ENCODE data around the gene HDGFL2.

HDGFL2 gene

GRCh38 chr19:4472174-4472974 is at the start of gene HDGFL2:
TSS of gene HDGFL2 (plus strand) at chr19:4472297. CDS start at chr19:4472351, 54 bp downstream.
- Mint-ChIP-seq H3K36me3 (ENCODE audit: low read depth) (peaks cover 26% of the 10 kb centered on the region), H3K4me3 (peak within 1 kb of the TSS; percentile 74), H3K27ac (peak within 1 kb of the TSS; percentile 64), H3K27me3 (no peaks in the 10 kb centered on the region), H3K9me3 (no peaks in the 10 kb centered on the region), H3K4me1 (ENCODE audit: low read depth) (peaks cover 33% of the 10 kb centered on the region)
- intact Hi-C loops (cut with micrococcal nuclease): loop anchor here (1.0 to 5.0 kb wide), 3 partner anchors 15 to 225 kb away; partner anchors contain the start of genes CHAF1A, SH3GL1, UBXN6 and YJU2

GRCh38 chr19:4423416-4424126 is 48.5 kb upstream of the HDGFL2 start:
- H3K36me3 Mint-ChIP-seq (ENCODE audit: low read depth): peaks cover 34% of the 10 kb centered on the region
- no peak overlapping the region for H3K27ac Mint-ChIP-seq
- intact Hi-C loops (cut with micrococcal nuclease): no loop called here

GRCh38 chr19:4425537-4425936 is 46.6 kb upstream of the HDGFL2 start:
- intact Hi-C loops (cut with micrococcal nuclease): no loop called here
- Mint-ChIP-seq H3K4me3 (no peak overlapping the region), H3K9me3 (no peaks in the 10 kb centered on the region), H3K27me3 (peaks cover 2% of the 10 kb centered on the region), H3K27ac (no peak overlapping the region), H3K36me3 (ENCODE audit: low read depth) (peaks cover 54% of the 10 kb centered on the region), H3K4me1 (ENCODE audit: low read depth) (peaks cover 40% of the 10 kb centered on the region)

More at GRCh38 chr19:4423416-4424126, 48.5 kb upstream of the HDGFL2 start:
- Mint-ChIP-seq H3K9me3 (no peaks in the 10 kb centered on the region), H3K4me1 (ENCODE audit: low read depth) (peaks cover 30% of the 10 kb centered on the region), H3K4me3 (no peak overlapping the region), H3K27me3 (no peaks in the 10 kb centered on the region)

DNA sequence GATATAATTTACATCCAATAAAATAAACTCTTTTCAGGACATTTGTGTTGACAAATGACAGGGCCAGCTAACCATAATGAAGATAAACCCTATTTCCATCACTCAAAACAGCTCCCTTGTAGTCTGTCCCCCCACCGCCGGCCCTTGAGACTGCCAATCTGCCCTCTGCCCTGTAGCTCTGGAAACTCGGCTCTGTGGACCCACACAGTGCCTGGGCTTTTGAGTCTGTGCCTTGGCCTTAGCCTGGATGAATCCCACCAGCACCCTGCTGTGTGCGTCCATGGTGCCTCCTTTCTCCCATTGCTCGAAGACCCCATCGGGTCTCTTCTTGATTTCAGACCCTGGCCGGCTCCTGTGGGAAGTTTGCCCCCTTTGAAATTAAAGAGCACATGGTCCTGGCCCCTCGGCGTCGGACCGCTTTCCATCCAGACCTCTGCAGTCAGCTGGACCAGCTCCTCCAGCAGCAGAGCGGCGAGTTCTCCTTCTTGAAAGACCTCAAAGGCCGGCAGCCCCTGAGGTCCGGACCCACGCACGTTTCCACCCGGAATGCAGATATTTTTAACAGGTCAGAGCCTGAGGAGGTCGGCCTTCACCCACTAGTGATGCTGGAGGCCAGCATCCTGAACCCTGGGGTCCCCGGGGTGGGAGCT is 43.6 kb upstream of the HDGFL2 start:
- no peaks in the 10 kb centered on the region for H3K9me3 Mint-ChIP-seq
- peaks cover 2% of the 10 kb centered on the region for H3K27me3 Mint-ChIP-seq
- H3K4me1 Mint-ChIP-seq (ENCODE audit: low read depth): peaks cover 49% of the 10 kb centered on the region
- intact Hi-C loops (cut with micrococcal nuclease): no loop called here
- H3K36me3 Mint-ChIP-seq (ENCODE audit: low read depth): peaks cover 49% of the 10 kb centered on the region
- no peak overlapping the region for H3K4me3 Mint-ChIP-seq
- peak overlapping the region; percentile 83 for H3K27ac Mint-ChIP-seq

GRCh38 chr19:4429256-4429655 is 42.8 kb upstream of the HDGFL2 start:
- H3K4me1 Mint-ChIP-seq (ENCODE audit: low read depth): peaks cover 44% of the 10 kb centered on the region
- H3K27me3 Mint-ChIP-seq: peaks cover 2% of the 10 kb centered on the region
- no peaks in the 10 kb centered on the region for H3K9me3 Mint-ChIP-seq
- peak overlapping the region; percentile 83 for H3K27ac Mint-ChIP-seq
- H3K36me3 Mint-ChIP-seq (ENCODE audit: low read depth): peaks cover 48% of the 10 kb centered on the region
- no peak overlapping the region for H3K4me3 Mint-ChIP-seq
- intact Hi-C loops (cut with micrococcal nuclease): no loop called here

GRCh38 chr19:4429771-4430171 is 42.3 kb upstream of the HDGFL2 start:
- peak overlapping the region; percentile 83 for H3K27ac Mint-ChIP-seq
- H3K27me3 Mint-ChIP-seq: peaks cover 2% of the 10 kb centered on the region
- peaks cover 44% of the 10 kb centered on the region for H3K4me1 Mint-ChIP-seq (ENCODE audit: low read depth)
- intact Hi-C loops (cut with micrococcal nuclease): no loop called here
- no peak overlapping the region for H3K4me3 Mint-ChIP-seq
- no peaks in the 10 kb centered on the region for H3K9me3 Mint-ChIP-seq
- H3K36me3 Mint-ChIP-seq (ENCODE audit: low read depth): peaks cover 53% of the 10 kb centered on the region

GRCh38 chr19:4430760-4431159 is 41.3 kb upstream of the HDGFL2 start:
- intact Hi-C loops (cut with micrococcal nuclease): no loop called here
- Mint-ChIP-seq H3K4me3 (no peak overlapping the region), H3K27ac (peak overlapping the region; percentile 83), H3K27me3 (peaks cover 2% of the 10 kb centered on the region), H3K36me3 (ENCODE audit: low read depth) (peaks cover 51% of the 10 kb centered on the region), H3K4me1 (ENCODE audit: low read depth) (peaks cover 44% of the 10 kb centered on the region), H3K9me3 (no peaks in the 10 kb centered on the region)

DNA sequence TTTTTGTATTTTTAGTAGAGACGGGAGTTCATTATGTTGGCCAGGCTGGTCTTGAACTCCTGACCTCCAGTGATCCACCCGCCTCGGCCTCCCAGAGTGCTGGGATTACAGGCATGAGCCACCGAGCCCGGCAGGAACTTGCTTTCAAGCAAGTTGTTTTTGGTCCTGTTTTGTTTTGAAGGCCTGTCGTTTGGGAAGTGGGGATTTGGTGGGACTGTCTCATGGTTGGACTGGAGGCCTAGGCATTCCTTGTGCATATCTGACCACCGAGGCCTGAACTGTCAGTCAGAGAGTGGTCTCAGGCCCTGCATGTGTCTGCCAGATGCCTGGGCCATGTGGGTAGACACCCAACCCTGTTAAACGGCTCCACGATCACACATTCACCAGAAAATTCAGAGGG is 40.8 kb upstream of the HDGFL2 start:
- Mint-ChIP-seq H3K4me3 (no peak overlapping the region), H3K27me3 (peaks cover 2% of the 10 kb centered on the region), H3K27ac (peak overlapping the region; percentile 83), H3K36me3 (ENCODE audit: low read depth) (peaks cover 46% of the 10 kb centered on the region), H3K4me1 (ENCODE audit: low read depth) (peaks cover 44% of the 10 kb centered on the region), H3K9me3 (no peaks in the 10 kb centered on the region)
- intact Hi-C loops (cut with micrococcal nuclease): no loop called here

DNA sequence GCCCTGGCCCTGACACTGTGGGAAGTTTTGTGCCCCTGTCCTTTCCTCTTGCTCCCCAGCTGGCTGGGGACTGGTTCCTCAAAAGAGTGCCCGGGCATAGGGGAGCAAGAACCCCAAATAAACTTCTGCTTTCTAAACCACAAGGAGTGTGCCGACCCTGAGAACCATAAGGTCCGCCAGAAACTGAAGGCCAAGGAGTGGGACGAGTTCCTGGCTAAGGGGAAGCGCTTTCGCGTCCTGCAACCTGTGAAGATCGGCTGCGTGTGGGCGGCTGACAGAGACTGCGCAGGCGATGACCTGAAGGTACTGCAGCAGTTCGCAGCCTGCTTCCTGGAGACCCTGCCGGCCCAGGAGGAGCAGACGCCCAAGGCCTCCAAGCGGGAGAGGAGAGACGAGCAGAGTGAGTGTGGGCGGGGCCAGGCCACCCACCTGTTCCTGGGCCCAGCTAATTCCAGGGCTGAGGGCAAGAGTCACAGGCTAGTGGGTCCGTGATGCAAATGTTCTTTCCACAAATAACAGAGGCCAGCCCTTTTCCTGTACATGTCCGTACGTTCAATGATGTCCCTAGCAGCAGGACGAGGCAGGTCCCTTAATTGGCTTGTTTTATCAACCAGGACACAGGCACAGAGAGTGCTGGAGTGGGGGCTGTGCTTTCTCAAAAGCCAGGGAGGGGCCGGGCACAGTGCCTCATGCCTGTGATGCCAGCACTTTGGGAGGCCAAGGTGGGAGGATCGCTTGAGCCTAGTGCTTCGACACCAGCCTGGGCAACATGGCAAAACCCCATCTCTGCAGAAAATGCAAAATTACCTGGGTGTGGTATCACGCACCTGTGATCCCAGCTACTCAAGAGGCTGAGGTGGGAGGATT is 40.1 kb upstream of the HDGFL2 start:
- H3K9me3 Mint-ChIP-seq: no peaks in the 10 kb centered on the region
- peaks cover 44% of the 10 kb centered on the region for H3K4me1 Mint-ChIP-seq (ENCODE audit: low read depth)
- intact Hi-C loops (cut with micrococcal nuclease): no loop called here
- H3K27me3 Mint-ChIP-seq: peaks cover 2% of the 10 kb centered on the region
- peaks cover 53% of the 10 kb centered on the region for H3K36me3 Mint-ChIP-seq (ENCODE audit: low read depth)
- H3K4me3 Mint-ChIP-seq: peak overlapping the region; percentile 59
- peak overlapping the region; percentile 83 for H3K27ac Mint-ChIP-seq

- Mint-ChIP-seq H3K9me3 (no peaks in the 10 kb centered on the region), H3K27me3 (peaks cover 2% of the 10 kb centered on the region), H3K4me3 (no peak overlapping the region), H3K27ac (no peak overlapping the region), H3K4me1 (ENCODE audit: low read depth) (peaks cover 44% of the 10 kb centered on the region), H3K36me3 (ENCODE audit: low read depth) (peaks cover 53% of the 10 kb centered on the region)
- intact Hi-C loops (cut with micrococcal nuclease): no loop called here
Observed at GRCh38 chr19:4432918-4433506, 39.1 kb upstream of the HDGFL2 start.

DNA sequence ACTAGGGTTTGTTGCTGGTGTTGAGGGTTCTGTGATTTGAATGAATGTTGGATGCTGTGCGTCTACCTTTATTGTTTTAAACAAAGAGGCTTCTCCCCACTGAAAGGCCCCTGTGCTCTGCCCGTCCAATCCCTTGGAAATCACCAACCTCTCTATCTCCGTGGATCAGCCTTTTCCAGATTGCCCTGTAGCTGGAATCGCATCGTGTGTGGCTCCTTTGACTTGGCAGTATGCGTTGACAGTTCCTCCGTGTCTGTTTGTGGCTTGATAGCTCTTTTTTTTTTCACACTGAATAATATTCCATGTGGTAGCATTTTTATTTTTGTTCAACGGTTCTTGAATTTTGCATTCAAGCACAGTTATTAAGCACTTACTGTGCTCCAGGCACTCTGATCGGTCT is 37.7 kb upstream of the HDGFL2 start:
- intact Hi-C loops (cut with micrococcal nuclease): no loop called here
- Mint-ChIP-seq H3K27ac (no peak overlapping the region), H3K9me3 (no peaks in the 10 kb centered on the region), H3K27me3 (no peaks in the 10 kb centered on the region), H3K4me3 (no peak overlapping the region), H3K36me3 (ENCODE audit: low read depth) (peaks cover 45% of the 10 kb centered on the region), H3K4me1 (ENCODE audit: low read depth) (peaks cover 38% of the 10 kb centered on the region)

DNA sequence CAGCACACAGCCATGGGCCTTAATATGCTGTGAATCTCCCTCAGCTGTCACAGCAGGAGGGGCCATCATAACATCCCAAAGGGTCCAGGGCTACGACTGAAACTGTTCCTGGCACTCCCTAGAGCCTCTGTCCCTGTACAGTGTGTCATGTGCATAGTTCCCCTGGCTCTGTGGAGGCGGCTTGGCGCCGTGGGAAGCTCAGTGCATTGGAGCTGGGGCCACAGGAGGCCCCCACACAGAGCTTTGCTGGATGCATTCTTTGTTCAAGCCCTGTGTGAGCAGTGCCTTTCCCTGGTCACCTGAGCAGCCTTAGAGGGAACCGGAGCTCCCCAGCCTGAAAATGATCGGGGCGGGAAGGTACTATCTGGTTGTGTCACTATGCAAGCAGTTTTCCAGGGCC is 35.9 kb upstream of the HDGFL2 start:
- Mint-ChIP-seq H3K27ac (no peak overlapping the region), H3K4me3 (no peak overlapping the region), H3K4me1 (ENCODE audit: low read depth) (peaks cover 19% of the 10 kb centered on the region), H3K27me3 (no peaks in the 10 kb centered on the region), H3K9me3 (no peaks in the 10 kb centered on the region), H3K36me3 (ENCODE audit: low read depth) (peaks cover 41% of the 10 kb centered on the region)
- intact Hi-C loops (cut with micrococcal nuclease): no loop called here

DNA sequence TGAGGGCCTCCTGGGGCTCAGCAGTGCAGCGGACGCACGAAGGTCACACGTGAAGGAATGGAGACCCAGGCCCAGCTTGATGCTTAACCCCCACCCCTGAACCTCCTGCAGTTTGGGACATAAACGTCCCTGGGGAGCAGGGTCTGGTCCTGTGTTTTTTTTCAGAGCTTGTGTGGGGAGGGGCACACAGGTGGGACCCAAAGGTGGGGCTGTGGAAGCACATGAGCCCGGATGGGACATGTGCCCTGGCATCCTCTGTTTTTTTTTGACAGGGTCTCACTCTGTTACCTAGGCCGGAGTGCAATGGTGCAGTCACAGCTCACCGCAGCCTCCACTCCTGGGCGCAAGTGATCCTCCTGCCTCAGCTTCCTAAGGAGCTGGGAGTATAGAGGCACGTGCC is 35.0 kb upstream of the HDGFL2 start:
- H3K27me3 Mint-ChIP-seq: no peaks in the 10 kb centered on the region
- peaks cover 13% of the 10 kb centered on the region for H3K4me1 Mint-ChIP-seq (ENCODE audit: low read depth)
- H3K9me3 Mint-ChIP-seq: no peaks in the 10 kb centered on the region
- no peak overlapping the region for H3K4me3 Mint-ChIP-seq
- H3K27ac Mint-ChIP-seq: no peak overlapping the region
- intact Hi-C loops (cut with micrococcal nuclease): no loop called here
- peaks cover 45% of the 10 kb centered on the region for H3K36me3 Mint-ChIP-seq (ENCODE audit: low read depth)

All from dendritic cell treated with granulocyte-macrophage colony-stimulating factor and Interleukin-4, amounts not matched to agents 40 ng/mL and 50 ng/mL, for 4 days (primary cell).